Loucy (cell line): ENCODE results near the gene TIMP1.

ENCODE experiments used
- H2AFZ ChIP-seq: fragments of 200-600 bp; sonication (generic); 2 replicates; pipeline ENCODE4 v1.6.0; 2016; ENCODE audit warnings: antibody characterized with exemption, mild to moderate bottlenecking, low read length, moderate library complexity
- H3F3A ChIP-seq: fragments of 200-600 bp; 2 replicates; pipeline ENCODE4 v1.6.0; 2016; ENCODE audit warnings: antibody characterized with exemption, low read depth, mild to moderate bottlenecking
- H3K27me3 ChIP-seq: fragments of 200-600 bp; sonication (generic); 2 replicates; pipeline ENCODE4 v1.6.1; 2014; ENCODE audit warnings: low read length, mild to moderate bottlenecking; ENCODE audit not compliant: insufficient read depth, poor library complexity, severe bottlenecking
- H3K36me3 ChIP-seq: fragments of 200-600 bp; sonication (generic); 2 replicates; pipeline ENCODE4 v1.6.1; 2016; ENCODE audit warnings: low read length; ENCODE audit not compliant: insufficient read depth
- H3K4me1 ChIP-seq: fragments of 200-600 bp; sonication (generic); 2 replicates; pipeline ENCODE4 v1.5.1; 2014; ENCODE audit warnings: low read length, mild to moderate bottlenecking; ENCODE audit not compliant: insufficient read depth, poor library complexity, severe bottlenecking
- H3K4me2 ChIP-seq: fragments of 200-600 bp; sonication (generic); 2 replicates; pipeline ENCODE4 v1.6.0; 2014; ENCODE audit warnings: antibody characterized with exemption, low read length, low read depth, mild to moderate bottlenecking; ENCODE audit not compliant: poor library complexity, severe bottlenecking
- H3K4me3 ChIP-seq: fragments of 200-600 bp; sonication (generic); 2 replicates; pipeline ENCODE4 v1.5.1; 2014; ENCODE audit warnings: low read length, mild to moderate bottlenecking, mixed read lengths; ENCODE audit not compliant: poor library complexity, severe bottlenecking
- H3K79me2 ChIP-seq: fragments of 200-600 bp; sonication (generic); 2 replicates; pipeline ENCODE4 v1.6.1; 2014; ENCODE audit warnings: low read length; ENCODE audit not compliant: insufficient read depth
- H3K9ac ChIP-seq: fragments of 200-600 bp; sonication (generic); 2 replicates; pipeline ENCODE4 v1.6.0; 2014; ENCODE audit warnings: mild to moderate bottlenecking, low read depth, low read length, moderate library complexity; ENCODE audit not compliant: poor library complexity, severe bottlenecking
- H3K9me2 ChIP-seq: fragments of 200-600 bp; sonication (generic); replicated peaks from 2 replicates; pipeline ENCODE4 v1.6.1; 2016; ENCODE audit warnings: low read depth, low read length, mixed read lengths
- H3K9me3 ChIP-seq: fragments of 200-600 bp; sonication (generic); 2 replicates; pipeline ENCODE4 v1.6.1; 2014; ENCODE audit warnings: mild to moderate bottlenecking, antibody characterized with exemption, low read length, low read depth; ENCODE audit not compliant: insufficient read depth
- H4K20me1 ChIP-seq: fragments of 200-600 bp; sonication (generic); 2 replicates; pipeline ENCODE4 v1.6.0; 2014; ENCODE audit warnings: antibody characterized with exemption, low read length, mild to moderate bottlenecking; ENCODE audit not compliant: insufficient read depth, poor library complexity, severe bottlenecking
- EZH2phosphoT487 ChIP-seq: fragments of 200-600 bp; IDR thresholded peaks from 2 replicates; pipeline ENCODE4 v1.6.1; 2018; ENCODE audit warnings: antibody characterized with exemption, mild to moderate bottlenecking, moderate library complexity, borderline replicate concordance
- TF ChIP-seq, protein P1 (sequence below): fragments of 200-600 bp; sonication (generic); conservative IDR thresholded peaks from 2 replicates; pipeline ENCODE4 v1.5.1; 2014; ENCODE audit warnings: mild to moderate bottlenecking, antibody characterized with exemption, low read length

Gene TIMP1

DNA sequence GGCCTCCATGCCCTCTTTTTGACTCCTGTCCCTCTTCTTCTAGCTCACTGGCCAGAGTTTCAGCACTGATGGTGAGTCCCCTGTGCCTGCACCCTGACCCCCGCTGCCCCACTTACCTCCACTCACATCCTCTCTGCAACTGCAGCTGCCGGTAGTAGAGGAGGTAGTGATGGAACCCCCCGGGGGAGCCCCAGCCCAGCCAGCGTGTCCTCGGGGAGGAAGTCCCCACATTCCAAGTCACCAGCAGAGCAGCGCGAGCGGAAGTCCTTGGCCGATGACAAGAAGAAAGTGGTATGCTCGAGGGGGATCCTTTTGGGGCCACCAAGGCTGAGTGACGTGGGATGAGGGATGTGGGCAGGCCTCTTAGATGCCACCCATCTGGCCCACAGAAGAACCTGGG is 15.4 kb upstream of the TIMP1 start:
- H3K27me3 ChIP-seq, result no peaks in the 10 kb centered on the region
- peaks cover 20% of the 10 kb centered on the region; the same call in 1 of the 2 replicates for H3K36me3 ChIP-seq
- H4K20me1 ChIP-seq, result peaks cover 12% of the 10 kb centered on the region
- no peak overlapping the region for H2AFZ ChIP-seq
- no peak overlapping the region for H3K4me2 ChIP-seq
- H3K79me2 ChIP-seq, result peaks cover 20% of the 10 kb centered on the region
- peaks cover 6% of the 10 kb centered on the region for H3K4me1 ChIP-seq
- H3K9me2 ChIP-seq, result no peaks in the 10 kb centered on the region
- no peak overlapping the region for H3K4me3 ChIP-seq
- H3K9ac ChIP-seq, result no peak overlapping the region
- no peak for TF ChIP-seq EZH2phosphoT487
- TF ChIP-seq, protein P1, sequence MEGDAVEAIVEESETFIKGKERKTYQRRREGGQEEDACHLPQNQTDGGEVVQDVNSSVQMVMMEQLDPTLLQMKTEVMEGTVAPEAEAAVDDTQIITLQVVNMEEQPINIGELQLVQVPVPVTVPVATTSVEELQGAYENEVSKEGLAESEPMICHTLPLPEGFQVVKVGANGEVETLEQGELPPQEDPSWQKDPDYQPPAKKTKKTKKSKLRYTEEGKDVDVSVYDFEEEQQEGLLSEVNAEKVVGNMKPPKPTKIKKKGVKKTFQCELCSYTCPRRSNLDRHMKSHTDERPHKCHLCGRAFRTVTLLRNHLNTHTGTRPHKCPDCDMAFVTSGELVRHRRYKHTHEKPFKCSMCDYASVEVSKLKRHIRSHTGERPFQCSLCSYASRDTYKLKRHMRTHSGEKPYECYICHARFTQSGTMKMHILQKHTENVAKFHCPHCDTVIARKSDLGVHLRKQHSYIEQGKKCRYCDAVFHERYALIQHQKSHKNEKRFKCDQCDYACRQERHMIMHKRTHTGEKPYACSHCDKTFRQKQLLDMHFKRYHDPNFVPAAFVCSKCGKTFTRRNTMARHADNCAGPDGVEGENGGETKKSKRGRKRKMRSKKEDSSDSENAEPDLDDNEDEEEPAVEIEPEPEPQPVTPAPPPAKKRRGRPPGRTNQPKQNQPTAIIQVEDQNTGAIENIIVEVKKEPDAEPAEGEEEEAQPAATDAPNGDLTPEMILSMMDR, result no peak
- H3F3A ChIP-seq, result no peaks in the 10 kb centered on the region
- no peaks in the 10 kb centered on the region for H3K9me3 ChIP-seq

DNA sequence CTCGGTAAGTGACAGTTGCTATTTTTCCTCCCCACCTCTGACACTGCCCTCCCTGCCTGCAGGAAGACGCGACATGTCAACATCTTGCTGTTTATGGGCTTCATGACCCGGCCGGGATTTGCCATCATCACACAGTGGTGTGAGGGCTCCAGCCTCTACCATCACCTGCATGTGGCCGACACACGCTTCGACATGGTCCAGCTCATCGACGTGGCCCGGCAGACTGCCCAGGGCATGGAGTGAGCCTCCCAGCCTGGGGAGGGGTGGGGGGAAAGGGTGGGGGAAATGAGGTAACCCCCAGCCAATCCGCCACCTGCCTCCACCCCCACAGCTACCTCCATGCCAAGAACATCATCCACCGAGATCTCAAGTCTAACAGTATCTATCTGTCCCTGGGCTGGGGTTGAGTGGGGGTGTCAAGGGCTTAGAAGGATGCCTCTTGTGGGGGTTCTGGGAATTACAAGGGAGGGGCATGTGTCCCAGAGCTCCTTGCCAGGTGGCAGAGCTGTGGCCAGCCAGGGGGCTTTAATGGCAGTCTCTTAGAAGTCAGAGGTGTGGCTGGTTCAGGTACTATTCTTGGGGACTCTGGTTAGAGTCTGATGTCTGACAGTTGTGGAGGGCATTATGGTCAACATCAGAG is 13.5 kb upstream of the TIMP1 start:
- Histone ChIP-seq H3K27me3 (no peaks in the 10 kb centered on the region), H3K9me3 (no peaks in the 10 kb centered on the region), H3K4me1 (peaks cover under 1% of the 10 kb centered on the region), H3K79me2 (peaks cover 6% of the 10 kb centered on the region; the same call in 1 of the 2 replicates), H3K36me3 (peaks cover 13% of the 10 kb centered on the region; the same call in 1 of the 2 replicates), H4K20me1 (no peaks in the 10 kb centered on the region), H2AFZ (no peak overlapping the region), H3K9me2 (no peaks in the 10 kb centered on the region), H3K4me3 (no peak overlapping the region), H3K4me2 (no peak overlapping the region), H3K9ac (no peak overlapping the region), H3F3A (no peaks in the 10 kb centered on the region)
- TF ChIP-seq, protein P1, result peak; percentile 57
- TF ChIP-seq EZH2phosphoT487, result no peak

DNA sequence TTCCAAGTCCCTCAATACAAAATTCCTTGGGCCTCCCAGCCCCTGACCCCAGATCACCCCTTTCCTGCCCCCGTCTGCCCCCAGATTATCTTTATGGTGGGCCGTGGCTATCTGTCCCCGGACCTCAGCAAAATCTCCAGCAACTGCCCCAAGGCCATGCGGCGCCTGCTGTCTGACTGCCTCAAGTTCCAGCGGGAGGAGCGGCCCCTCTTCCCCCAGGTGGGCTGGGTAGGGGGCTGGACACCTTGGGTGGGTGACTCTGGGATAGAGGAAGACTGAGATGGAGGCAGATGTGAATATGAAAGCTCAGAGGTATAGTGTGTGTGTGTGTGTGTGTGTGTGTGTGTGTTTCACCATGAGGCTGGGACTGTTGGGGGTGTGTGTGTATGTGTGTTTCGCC is 11.4 kb upstream of the TIMP1 start:
- Histone ChIP-seq H3F3A (no peaks in the 10 kb centered on the region), H3K9me3 (no peaks in the 10 kb centered on the region), H3K9ac (no peak overlapping the region), H4K20me1 (no peaks in the 10 kb centered on the region), H3K4me2 (no peak overlapping the region), H3K4me3 (no peak overlapping the region), H3K79me2 (no peaks in the 10 kb centered on the region), H3K4me1 (no peaks in the 10 kb centered on the region), H3K27me3 (no peaks in the 10 kb centered on the region), H2AFZ (no peak overlapping the region), H3K36me3 (peaks cover 13% of the 10 kb centered on the region; the same call in 1 of the 2 replicates), H3K9me2 (no peaks in the 10 kb centered on the region)
- no peak for TF ChIP-seq EZH2phosphoT487
- TF ChIP-seq, protein P1, result no peak
